Subcutaneous abdominal adipose tissue (tissue), 5 donors: ENCODE data around the gene CLDN24.

Source experiments
- H3K27ac ChIP-seq: one replicate; pipeline ENCODE4 v1.7.0; 2013; ENCODE audit warnings: low read depth, mild to moderate bottlenecking, inconsistent platforms, low read length, moderate library complexity
- H3K27me3 ChIP-seq, 5 donors: one replicate each; pipeline ENCODE4 v1.7.0; 2013; ENCODE audit warnings: low read length in 5 of 5, inconsistent platforms in 1 of 5; ENCODE audit not compliant: control insufficient read depth in 5 of 5, insufficient read depth in 4 of 5
- H3K36me3 ChIP-seq, 5 donors: one replicate each; pipeline ENCODE4 v1.7.0; 2013; ENCODE audit warnings: low read length in 5 of 5; ENCODE audit not compliant: control insufficient read depth in 5 of 5, insufficient read depth in 5 of 5
- H3K4me1 ChIP-seq, 5 donors: one replicate each; pipeline ENCODE4 v1.7.0; 2013; ENCODE audit warnings: low read length in 5 of 5, mild to moderate bottlenecking in 3 of 5, moderate library complexity in 1 of 5; ENCODE audit not compliant: control insufficient read depth in 5 of 5, insufficient read depth in 5 of 5
- H3K4me3 ChIP-seq, 5 donors: one replicate each; pipeline ENCODE4 v1.7.0; 2013; ENCODE audit warnings: low read length in 5 of 5, low read depth in 1 of 5
- H3K9ac ChIP-seq, 5 donors: one replicate each; pipeline ENCODE4 v1.7.0; 2013; ENCODE audit warnings: low read length in 5 of 5, mild to moderate bottlenecking in 4 of 5, moderate library complexity in 3 of 5
- H3K9me3 ChIP-seq, 5 donors: one replicate each; pipeline ENCODE4 v1.7.0; 2013; ENCODE audit warnings: low read length in 5 of 5; ENCODE audit not compliant: control insufficient read depth in 5 of 5
- donor health status: healthy.
- donor health status: healthy.
- donor health status: healthy.
- donor health status: healthy.
- donor health status: healthy.

CLDN24 gene

DNA sequence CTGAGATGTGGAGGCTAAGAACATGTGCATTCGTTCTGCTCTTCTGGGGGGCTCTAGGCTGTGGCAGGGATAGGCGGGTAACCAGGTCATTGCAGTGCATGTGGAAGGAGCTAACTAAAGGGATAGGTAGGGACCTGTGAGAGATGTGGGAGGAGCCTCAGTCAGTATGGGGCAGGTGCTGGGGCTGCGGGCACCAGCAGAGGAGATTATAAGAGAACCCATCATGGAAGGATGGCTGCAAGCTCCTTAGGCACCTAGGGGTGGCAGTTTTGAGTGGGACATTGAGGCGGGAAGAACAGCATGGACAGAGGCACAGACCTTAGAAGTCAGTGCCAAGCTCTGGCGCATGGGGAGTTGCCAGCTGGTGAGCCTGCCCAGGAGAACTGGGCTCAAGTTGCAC, 9.4 kb downstream of the CLDN24 start:
- peaks cover 15 to 46% (median 41%) of the 10 kb centered on the region in 5 donors for H3K36me3 ChIP-seq
- no peak overlapping the region for H3K9ac ChIP-seq
- no peaks in the 10 kb centered on the region for H3K9me3 ChIP-seq
- H3K27ac ChIP-seq, result no peak overlapping the region
- no peak overlapping the region for H3K4me3 ChIP-seq
- no peaks in the 10 kb centered on the region for H3K27me3 ChIP-seq
- H3K4me1 ChIP-seq, result no peaks in the 10 kb centered on the region

DNA sequence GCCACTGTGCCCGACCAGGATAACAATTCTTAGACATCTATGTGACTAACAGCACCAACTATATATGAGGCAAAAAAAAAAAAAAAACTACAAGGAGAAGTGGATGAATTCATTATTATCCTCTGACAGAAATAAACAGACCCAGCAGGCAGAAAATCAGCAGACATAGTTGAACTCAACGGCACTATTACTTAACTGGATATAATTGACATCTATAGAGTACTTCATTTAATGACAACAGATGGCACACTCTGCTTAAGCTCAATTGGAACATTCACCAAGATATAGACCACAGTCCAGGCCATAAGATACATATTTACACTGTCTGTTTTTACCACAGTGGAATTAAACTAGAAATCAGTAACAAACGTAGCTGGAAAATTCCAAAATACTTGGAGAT, 15.4 kb downstream of the CLDN24 start:
- H3K36me3 ChIP-seq, result peaks cover 0 to 19% (median 7%) of the 10 kb centered on the region in 5 donors
- no peaks in the 10 kb centered on the region for H3K9me3 ChIP-seq
- no peak overlapping the region for H3K27ac ChIP-seq
- H3K4me3 ChIP-seq, result no peak overlapping the region
- no peaks in the 10 kb centered on the region for H3K4me1 ChIP-seq
- H3K9ac ChIP-seq, result no peak overlapping the region
- H3K27me3 ChIP-seq, result no peaks in the 10 kb centered on the region

GRCh38 chr4:183304538-183304937, 17.7 kb downstream of the CLDN24 start:
- H3K9me3 ChIP-seq, result no peaks in the 10 kb centered on the region
- H3K27ac ChIP-seq, result no peak overlapping the region
- no peak overlapping the region for H3K4me3 ChIP-seq
- H3K9ac ChIP-seq, result no peak overlapping the region
- H3K27me3 ChIP-seq, result no peaks in the 10 kb centered on the region
- H3K36me3 ChIP-seq, result peaks cover 0 to 17% (median 9%) of the 10 kb centered on the region in 5 donors
- H3K4me1 ChIP-seq, result peaks cover 0 to 8% (median 0%) of the 10 kb centered on the region in 5 donors

GRCh38 chr4:183304067-183304466, 18.2 kb downstream of the CLDN24 start:
- Histone ChIP-seq H3K4me3 (no peak overlapping the region), H3K27ac (no peak overlapping the region), H3K4me1 (peaks cover 0 to 8% (median 0%) of the 10 kb centered on the region in 5 donors), H3K36me3 (peaks cover 0 to 18% (median 11%) of the 10 kb centered on the region in 5 donors), H3K27me3 (no peaks in the 10 kb centered on the region), H3K9ac (no peak overlapping the region), H3K9me3 (no peaks in the 10 kb centered on the region)

- Histone ChIP-seq H3K36me3 (peaks cover 0 to 21% (median 12%) of the 10 kb centered on the region in 5 donors), H3K27me3 (no peaks in the 10 kb centered on the region), H3K27ac (no peak overlapping the region), H3K9ac (no peak overlapping the region), H3K4me1 (peaks cover 0 to 8% (median 0%) of the 10 kb centered on the region in 5 donors), H3K4me3 (no peak overlapping the region), H3K9me3 (no peaks in the 10 kb centered on the region)
These were observed 18.9 kb downstream of the CLDN24 start for GRCh38 chr4:183303301-183303700.

- no peak overlapping the region for H3K27ac ChIP-seq
- H3K9ac ChIP-seq, result peak overlapping the region in 1 of 5 donors; percentile 11
- no peaks in the 10 kb centered on the region for H3K9me3 ChIP-seq
- H3K27me3 ChIP-seq, result no peaks in the 10 kb centered on the region
- peaks cover 0 to 8% (median 0%) of the 10 kb centered on the region in 5 donors for H3K4me1 ChIP-seq
- no peak overlapping the region for H3K4me3 ChIP-seq
- H3K36me3 ChIP-seq, result peaks cover 12 to 33% (median 18%) of the 10 kb centered on the region in 5 donors
These were observed 21.6 kb downstream of the CLDN24 start for GRCh38 chr4:183300655-183301054.

DNA sequence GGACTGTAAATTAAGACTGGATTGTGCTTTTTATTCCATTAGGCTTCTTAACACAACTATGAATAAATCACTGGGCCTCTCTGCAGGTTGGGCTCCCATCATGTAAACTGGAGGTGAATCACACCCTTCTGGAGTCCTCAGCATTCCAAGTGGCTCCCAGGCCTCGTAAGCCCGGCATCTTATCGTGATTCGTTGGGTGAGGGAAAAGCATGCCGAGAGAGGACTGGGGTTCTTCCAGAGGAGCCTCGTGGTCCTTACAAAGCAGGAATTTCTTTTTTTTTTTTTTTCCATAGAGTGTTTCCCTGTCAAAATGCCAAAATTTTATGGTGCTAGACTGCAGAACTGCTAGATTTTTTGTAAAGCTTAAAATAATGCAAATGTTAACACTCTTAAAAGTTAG, 22.2 kb downstream of the CLDN24 start:
- Histone ChIP-seq H3K27me3 (no peaks in the 10 kb centered on the region), H3K36me3 (peaks cover 15 to 39% (median 19%) of the 10 kb centered on the region in 5 donors), H3K4me1 (peaks cover 0 to 8% (median 0%) of the 10 kb centered on the region in 5 donors), H3K9me3 (no peaks in the 10 kb centered on the region), H3K9ac (no peak overlapping the region), H3K27ac (no peak overlapping the region), H3K4me3 (no peak overlapping the region)

- H3K36me3 ChIP-seq, result peaks cover 16 to 40% (median 24%) of the 10 kb centered on the region in 5 donors
- peaks cover 0 to 8% (median 0%) of the 10 kb centered on the region in 5 donors for H3K4me1 ChIP-seq
- H3K27me3 ChIP-seq, result no peaks in the 10 kb centered on the region
- H3K9me3 ChIP-seq, result no peaks in the 10 kb centered on the region
- no peak overlapping the region for H3K9ac ChIP-seq
- no peak overlapping the region for H3K4me3 ChIP-seq
- no peak overlapping the region for H3K27ac ChIP-seq
These were observed 22.8 kb downstream of the CLDN24 start for GRCh38 chr4:183299464-183299863.

GRCh38 chr4:183297675-183298074, 24.6 kb downstream of the CLDN24 start:
- Histone ChIP-seq H3K9ac (no peak overlapping the region), H3K4me1 (peaks cover 0 to 8% (median 0%) of the 10 kb centered on the region in 5 donors), H3K36me3 (peaks cover 23 to 44% (median 29%) of the 10 kb centered on the region in 5 donors), H3K4me3 (no peak overlapping the region), H3K27ac (no peak overlapping the region), H3K27me3 (no peaks in the 10 kb centered on the region), H3K9me3 (no peaks in the 10 kb centered on the region)

- Histone ChIP-seq H3K9ac (no peak overlapping the region), H3K27me3 (no peaks in the 10 kb centered on the region), H3K27ac (no peak overlapping the region), H3K9me3 (no peaks in the 10 kb centered on the region), H3K36me3 (peaks cover 21 to 47% (median 35%) of the 10 kb centered on the region in 5 donors), H3K4me1 (peaks cover 0 to 6% (median 0%) of the 10 kb centered on the region in 5 donors), H3K4me3 (no peak overlapping the region)
These were observed 26.5 kb downstream of the CLDN24 start for GRCh38 chr4:183295711-183296110.
